Measurements from ENCODE around the gene RMND5B. TPM values are rescaled to one million over a fixed set of nuclear protein-coding genes. Genes with fewer than 3 reads are reported as not detected.
A peak's percentile ranks its signal among the peaks of the same experiment; 100 is the strongest.

RMND5B gene
- total RNA-seq, 1 experiment from 2014 or later = 37.0 TPM

DNA sequence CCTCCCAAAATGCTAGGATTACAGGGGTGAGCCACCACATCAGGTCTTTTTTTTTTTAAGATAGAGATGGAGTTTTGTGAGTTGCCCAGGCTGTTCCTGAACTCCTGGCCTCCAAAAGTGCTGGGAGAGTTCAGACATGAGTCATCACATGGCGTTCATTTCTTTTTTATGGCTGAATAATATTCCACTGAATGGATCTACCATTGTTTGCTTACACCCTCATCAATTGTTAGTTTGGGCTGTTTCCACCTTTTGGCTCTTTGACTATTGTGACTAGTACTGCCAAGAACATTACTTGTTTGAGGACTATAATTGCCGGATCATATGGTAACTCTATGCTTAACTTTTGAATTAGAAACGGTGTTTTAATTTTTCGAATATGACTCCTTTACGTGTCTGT lies 18.3 kb upstream of the RMND5B start:
- intact Hi-C loops (cut with micrococcal nuclease; ENCODE audit: unreplicated experiment) = no loop called here
- Histone ChIP-seq H3K4me1 (ENCODE audit: insufficient read depth, low read length, poor library complexity, severe bottlenecking) (peaks cover 24% of the 10 kb centered on the region), H3K27ac (ENCODE audit: low read depth, low read length, poor library complexity, severe bottlenecking) (no peak overlapping the region), H3K36me3 (ENCODE audit: insufficient read depth, low read length, poor library complexity, severe bottlenecking) (no peaks in the 10 kb centered on the region), H3K9me3 (ENCODE audit: low read depth, low read length, poor library complexity, severe bottlenecking) (no peaks in the 10 kb centered on the region), H3K27me3 (replicated peaks; ENCODE audit: insufficient read depth, low read depth, low read length, poor library complexity) (no peaks in the 10 kb centered on the region), H3K4me3 (ENCODE audit: low read depth, low read length, poor library complexity, severe bottlenecking) (peak overlapping the region; percentile 50)
- no peak for DNase-seq (ENCODE audit: low spot score)
- BruUV-seq (replicated peaks) = no TSS peak
- ChIA-PET CTCF (interaction anchor here (0.7 kb wide), 1 partner anchor 51 kb away, joined by 5 read pairs; no protein-coding TSS in a partner anchor), POLR2A (ENCODE audit: low non-redundant PET) (no interaction called here)
- TF ChIP-seq EZH2 (IDR thresholded peaks at IDR 0.05; ENCODE audit: borderline replicate concordance, low read depth, low read length, poor library complexity, severe bottlenecking) = no peak
- TF ChIP-seq, protein P1, sequence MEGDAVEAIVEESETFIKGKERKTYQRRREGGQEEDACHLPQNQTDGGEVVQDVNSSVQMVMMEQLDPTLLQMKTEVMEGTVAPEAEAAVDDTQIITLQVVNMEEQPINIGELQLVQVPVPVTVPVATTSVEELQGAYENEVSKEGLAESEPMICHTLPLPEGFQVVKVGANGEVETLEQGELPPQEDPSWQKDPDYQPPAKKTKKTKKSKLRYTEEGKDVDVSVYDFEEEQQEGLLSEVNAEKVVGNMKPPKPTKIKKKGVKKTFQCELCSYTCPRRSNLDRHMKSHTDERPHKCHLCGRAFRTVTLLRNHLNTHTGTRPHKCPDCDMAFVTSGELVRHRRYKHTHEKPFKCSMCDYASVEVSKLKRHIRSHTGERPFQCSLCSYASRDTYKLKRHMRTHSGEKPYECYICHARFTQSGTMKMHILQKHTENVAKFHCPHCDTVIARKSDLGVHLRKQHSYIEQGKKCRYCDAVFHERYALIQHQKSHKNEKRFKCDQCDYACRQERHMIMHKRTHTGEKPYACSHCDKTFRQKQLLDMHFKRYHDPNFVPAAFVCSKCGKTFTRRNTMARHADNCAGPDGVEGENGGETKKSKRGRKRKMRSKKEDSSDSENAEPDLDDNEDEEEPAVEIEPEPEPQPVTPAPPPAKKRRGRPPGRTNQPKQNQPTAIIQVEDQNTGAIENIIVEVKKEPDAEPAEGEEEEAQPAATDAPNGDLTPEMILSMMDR (conservative IDR thresholded peaks at IDR 0.05; ENCODE audit: low read depth, low read length) = no peak

DNA sequence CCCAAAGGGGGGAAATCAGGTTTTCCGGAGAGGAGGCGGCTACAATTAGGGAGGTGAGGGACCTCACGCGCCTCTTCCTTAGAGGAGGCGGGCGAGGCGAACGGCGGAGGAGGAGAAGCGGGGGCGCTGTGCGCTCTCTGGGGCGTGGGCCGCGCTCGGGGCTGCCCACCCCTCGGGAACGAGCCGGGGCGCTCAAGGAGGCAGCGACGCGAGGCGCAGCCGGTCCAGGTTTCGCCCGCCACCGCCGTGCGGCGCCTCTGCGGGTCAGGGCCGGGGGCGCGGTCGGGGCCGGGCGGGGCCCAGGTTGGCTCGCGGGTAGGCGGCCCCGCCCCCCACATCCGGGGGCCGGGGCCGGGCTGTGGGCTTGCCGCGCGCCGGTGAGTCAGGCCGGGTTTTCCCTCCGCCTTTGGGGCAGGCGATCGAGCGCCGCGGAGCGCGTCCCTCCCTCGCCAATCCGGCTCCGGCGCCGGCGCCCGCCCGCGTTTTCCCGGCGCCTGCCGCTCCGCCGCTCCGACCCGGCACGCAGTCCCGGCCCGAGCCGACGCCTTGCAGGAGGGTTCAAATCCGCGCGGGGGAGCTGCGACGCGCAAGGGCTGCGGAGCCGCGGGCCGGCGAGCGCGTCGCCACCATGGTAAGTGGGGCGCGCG lies 17.6 kb upstream of the RMND5B start, which contains the start of gene N4BP3:
TSS of gene N4BP3 (plus strand) at position 392 of the 647 bp plus-strand sequence. CDS start 6,052 bp downstream, outside the sequence.
- POLR2A ChIA-PET (ENCODE audit: low non-redundant PET) = no interaction called here
- TF ChIP-seq, protein P1 (conservative IDR thresholded peaks at IDR 0.05; ENCODE audit: low read depth, low read length) = no peak
- no peak for TF ChIP-seq EZH2 (IDR thresholded peaks at IDR 0.05; ENCODE audit: borderline replicate concordance, low read depth, low read length, poor library complexity, severe bottlenecking)
- Histone ChIP-seq H3K9me3 (ENCODE audit: low read depth, low read length, poor library complexity, severe bottlenecking) (no peaks in the 10 kb centered on the region), H3K27ac (ENCODE audit: low read depth, low read length, poor library complexity, severe bottlenecking) (no peak within 1 kb of the TSS), H3K36me3 (ENCODE audit: insufficient read depth, low read length, poor library complexity, severe bottlenecking) (no peaks in the 10 kb centered on the region), H3K27me3 (replicated peaks; ENCODE audit: insufficient read depth, low read depth, low read length, poor library complexity) (no peaks in the 10 kb centered on the region), H3K4me1 (ENCODE audit: insufficient read depth, low read length, poor library complexity, severe bottlenecking) (peaks cover 24% of the 10 kb centered on the region), H3K4me3 (ENCODE audit: low read depth, low read length, poor library complexity, severe bottlenecking) (peak within 1 kb of the TSS; percentile 50)
- intact Hi-C loops (cut with micrococcal nuclease; ENCODE audit: unreplicated experiment) = no loop called here
- peak; percentile 72 for DNase-seq (ENCODE audit: low spot score)
- BruUV-seq (replicated peaks) = no TSS peak
- CTCF ChIA-PET = no interaction called here

DNA sequence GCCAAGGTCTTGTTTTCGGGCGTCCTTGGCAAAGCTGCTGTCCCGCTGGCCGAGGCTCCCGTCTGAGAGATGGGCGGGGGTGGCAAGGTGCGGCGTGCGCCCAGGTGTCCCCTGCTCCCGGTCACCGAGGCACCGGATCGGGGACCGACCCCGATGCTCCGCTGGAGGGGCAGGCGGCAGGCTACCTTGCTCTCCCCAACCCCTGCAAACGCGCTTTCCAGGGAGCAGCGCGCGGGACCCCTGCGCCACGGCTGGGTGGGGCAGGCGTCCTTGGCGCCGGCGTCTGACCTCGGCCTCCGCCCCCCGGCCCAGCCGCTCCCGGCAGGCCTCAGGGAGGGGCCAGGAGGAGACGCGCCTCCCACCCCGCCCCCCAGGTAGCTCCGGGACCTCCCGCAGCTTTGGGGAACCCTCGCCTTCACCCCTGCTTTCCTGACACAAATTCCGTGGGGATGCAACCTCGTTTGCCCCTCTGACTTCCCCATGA lies 16.9 kb upstream of the RMND5B start:
- H3K9me3 ChIP-seq (ENCODE audit: low read depth, low read length, poor library complexity, severe bottlenecking) = no peaks in the 10 kb centered on the region
- ChIA-PET CTCF (no interaction called here), POLR2A (ENCODE audit: low non-redundant PET) (no interaction called here)
- DNase-seq (ENCODE audit: low spot score) = no peak
- H3K36me3 ChIP-seq (ENCODE audit: insufficient read depth, low read length, poor library complexity, severe bottlenecking) = no peaks in the 10 kb centered on the region
- H3K27me3 ChIP-seq (replicated peaks; ENCODE audit: insufficient read depth, low read depth, low read length, poor library complexity) = no peaks in the 10 kb centered on the region
- no peak for TF ChIP-seq EZH2 (IDR thresholded peaks at IDR 0.05; ENCODE audit: borderline replicate concordance, low read depth, low read length, poor library complexity, severe bottlenecking)
- TF ChIP-seq, protein P1 (conservative IDR thresholded peaks at IDR 0.05; ENCODE audit: low read depth, low read length) = no peak
- no TSS peak for BruUV-seq (replicated peaks)
- H3K27ac ChIP-seq (ENCODE audit: low read depth, low read length, poor library complexity, severe bottlenecking) = no peak overlapping the region
- peak overlapping the region; percentile 50 for H3K4me3 ChIP-seq (ENCODE audit: low read depth, low read length, poor library complexity, severe bottlenecking)
- intact Hi-C loops (cut with micrococcal nuclease; ENCODE audit: unreplicated experiment) = no loop called here
- H3K4me1 ChIP-seq (ENCODE audit: insufficient read depth, low read length, poor library complexity, severe bottlenecking) = peaks cover 24% of the 10 kb centered on the region
